ENCODE measurements around the gene ZNF48. TPM values are rescaled to one million over a fixed set of nuclear protein-coding genes. Genes with fewer than 3 reads are reported as not detected.

Gene ZNF48
- polyA plus RNA-seq, 1 donor (not counting 4 experiments of a cell fraction or from before 2014, with no cell fraction given): 4.3 TPM

DNA sequence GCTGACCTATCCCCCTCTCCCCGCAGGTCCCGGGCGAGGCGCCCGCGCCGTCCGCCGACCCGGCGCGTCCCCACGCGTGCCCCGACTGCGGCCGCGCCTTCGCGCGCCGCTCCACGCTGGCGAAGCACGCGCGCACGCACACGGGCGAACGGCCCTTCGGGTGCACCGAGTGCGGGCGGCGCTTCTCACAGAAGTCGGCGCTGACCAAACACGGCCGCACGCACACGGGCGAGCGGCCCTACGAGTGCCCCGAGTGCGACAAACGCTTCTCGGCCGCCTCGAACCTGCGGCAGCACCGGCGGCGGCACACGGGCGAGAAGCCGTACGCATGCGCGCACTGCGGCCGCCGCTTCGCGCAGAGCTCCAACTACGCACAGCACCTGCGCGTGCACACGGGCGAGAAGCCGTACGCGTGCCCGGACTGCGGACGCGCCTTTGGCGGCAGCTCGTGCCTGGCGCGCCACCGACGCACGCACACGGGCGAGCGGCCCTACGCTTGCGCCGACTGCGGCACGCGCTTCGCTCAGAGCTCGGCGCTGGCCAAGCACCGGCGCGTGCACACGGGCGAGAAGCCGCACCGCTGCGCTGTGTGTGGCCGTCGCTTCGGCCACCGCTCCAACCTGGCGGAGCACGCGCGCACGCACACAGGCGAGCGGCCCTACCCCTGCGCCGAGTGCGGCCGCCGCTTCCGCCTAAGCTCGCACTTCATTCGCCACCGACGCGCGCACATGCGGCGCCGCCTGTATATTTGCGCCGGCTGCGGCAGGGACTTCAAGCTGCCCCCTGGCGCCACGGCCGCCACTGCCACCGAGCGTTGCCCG lies 22.5 kb downstream of the ZNF48 start:
- H3K9ac ChIP-seq (ENCODE audit: control insufficient read depth, extremely low read depth, insufficient read depth, low read length): peak overlapping the region; percentile 64
- H3K4me2 ChIP-seq (ENCODE audit: control insufficient read depth, extremely low read depth, insufficient read depth, low read depth, low read length): peak overlapping the region; percentile 72
- peak overlapping the region; percentile 39 to 65 (median 64) for H3K4me3 ChIP-seq (ENCODE audit: control insufficient read depth in 2 of 3, extremely low read depth in 1 of 3, insufficient read depth in 2 of 3, low read depth in 1 of 3, low read length in 3 of 3)
- H3K9me1 ChIP-seq (ENCODE audit: control insufficient read depth, extremely low read depth, insufficient read depth, low read length): no peaks in the 10 kb centered on the region
- no peaks in the 10 kb centered on the region for H3K9me3 ChIP-seq (ENCODE audit: control insufficient read depth, low read depth, low read length)
- H3K79me2 ChIP-seq (ENCODE audit: control insufficient read depth, insufficient read depth, low read length): no peaks in the 10 kb centered on the region
- dilution Hi-C loops (cut with MboI; ENCODE audit: extremely low pct_ligation_motif_present, low sequenced_read_pairs): no loop called here
- H3K4me1 ChIP-seq (ENCODE audit: control insufficient read depth, extremely low read depth, insufficient read depth, low read length): peaks cover 14% of the 10 kb centered on the region
- H3K27ac ChIP-seq (ENCODE audit: control insufficient read depth, insufficient read depth, low read length): peak overlapping the region; percentile 63
- peak overlapping the region; percentile 78 for H2AFZ ChIP-seq (ENCODE audit: control insufficient read depth, low read length)
- no peaks in the 10 kb centered on the region for H3K27me3 ChIP-seq (ENCODE audit: control insufficient read depth, extremely low read depth, insufficient read depth, low read length)
- DNase-seq (ENCODE audit: low read depth, low spot score) (no peak), FAIRE-seq (peak; percentile 51)
- peaks cover 11 to 12% of the 10 kb centered on the region in 2 experiments for H3K36me3 ChIP-seq (ENCODE audit: control insufficient read depth in 2 of 2, extremely low read depth in 1 of 2, insufficient read depth in 2 of 2, low read length in 2 of 2)
- no peak for TF ChIP-seq EZH2 (IDR thresholded peaks at IDR 0.05; ENCODE audit: low read length)
- TF ChIP-seq, protein P1, sequence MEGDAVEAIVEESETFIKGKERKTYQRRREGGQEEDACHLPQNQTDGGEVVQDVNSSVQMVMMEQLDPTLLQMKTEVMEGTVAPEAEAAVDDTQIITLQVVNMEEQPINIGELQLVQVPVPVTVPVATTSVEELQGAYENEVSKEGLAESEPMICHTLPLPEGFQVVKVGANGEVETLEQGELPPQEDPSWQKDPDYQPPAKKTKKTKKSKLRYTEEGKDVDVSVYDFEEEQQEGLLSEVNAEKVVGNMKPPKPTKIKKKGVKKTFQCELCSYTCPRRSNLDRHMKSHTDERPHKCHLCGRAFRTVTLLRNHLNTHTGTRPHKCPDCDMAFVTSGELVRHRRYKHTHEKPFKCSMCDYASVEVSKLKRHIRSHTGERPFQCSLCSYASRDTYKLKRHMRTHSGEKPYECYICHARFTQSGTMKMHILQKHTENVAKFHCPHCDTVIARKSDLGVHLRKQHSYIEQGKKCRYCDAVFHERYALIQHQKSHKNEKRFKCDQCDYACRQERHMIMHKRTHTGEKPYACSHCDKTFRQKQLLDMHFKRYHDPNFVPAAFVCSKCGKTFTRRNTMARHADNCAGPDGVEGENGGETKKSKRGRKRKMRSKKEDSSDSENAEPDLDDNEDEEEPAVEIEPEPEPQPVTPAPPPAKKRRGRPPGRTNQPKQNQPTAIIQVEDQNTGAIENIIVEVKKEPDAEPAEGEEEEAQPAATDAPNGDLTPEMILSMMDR (optimal IDR thresholded peaks at IDR 0.05 in 1 of 3, IDR thresholded peaks at IDR 0.05 in 1 of 3, conservative IDR thresholded peaks at IDR 0.05 in 1 of 3; ENCODE audit: extremely low read depth in 1 of 3, insufficient read depth in 2 of 3, low read length in 3 of 3): no peak
- H4K20me1 ChIP-seq (ENCODE audit: control insufficient read depth, extremely low read depth, insufficient read depth, low read length): no peaks in the 10 kb centered on the region

DNA sequence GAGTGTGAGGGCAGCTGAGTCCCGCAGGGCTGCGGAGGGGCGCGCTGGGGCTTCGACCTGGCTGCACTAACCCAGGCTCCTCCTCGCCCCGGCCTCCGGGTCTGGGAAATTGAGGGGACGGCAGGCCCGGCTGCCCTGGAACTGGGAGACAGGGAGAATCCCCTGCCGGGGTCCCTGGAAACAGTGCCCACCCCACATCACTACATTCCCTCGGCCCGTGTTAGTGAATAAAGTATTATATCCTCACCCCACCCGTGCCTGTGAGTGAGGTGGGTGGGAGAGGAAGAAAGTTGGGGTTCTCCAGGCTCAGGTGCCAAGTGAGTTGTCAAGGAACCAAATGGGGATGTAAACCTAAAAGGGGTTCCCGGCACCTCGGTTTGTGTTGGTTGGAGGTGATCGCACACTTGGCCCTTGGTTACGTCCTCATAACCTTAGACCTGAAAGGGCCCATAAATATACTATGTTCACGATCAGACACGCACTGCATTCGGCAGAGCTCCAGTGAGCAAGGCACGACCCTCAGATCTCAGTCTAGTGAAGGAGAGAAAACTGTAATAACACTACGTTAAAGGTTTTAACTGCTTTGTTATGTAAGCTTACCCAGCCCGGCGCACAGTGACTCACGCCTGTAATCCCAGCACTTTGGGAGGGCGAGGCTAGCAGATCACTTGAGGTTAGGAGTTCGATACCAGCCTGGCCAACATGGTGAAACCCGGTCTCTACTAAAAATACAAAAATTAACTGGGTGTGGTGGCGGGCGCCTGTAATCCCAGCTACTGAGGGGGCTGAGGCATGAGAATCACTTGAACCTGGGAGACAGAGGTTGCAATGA lies 23.3 kb downstream of the ZNF48 start:
- H3K79me2 ChIP-seq (ENCODE audit: control insufficient read depth, insufficient read depth, low read length): no peaks in the 10 kb centered on the region
- peak overlapping the region; percentile 39 to 65 (median 64) for H3K4me3 ChIP-seq (ENCODE audit: control insufficient read depth in 2 of 3, extremely low read depth in 1 of 3, insufficient read depth in 2 of 3, low read depth in 1 of 3, low read length in 3 of 3)
- no peaks in the 10 kb centered on the region for H3K27me3 ChIP-seq (ENCODE audit: control insufficient read depth, extremely low read depth, insufficient read depth, low read length)
- peak overlapping the region; percentile 36 for H3K27ac ChIP-seq (ENCODE audit: control insufficient read depth, insufficient read depth, low read length)
- H3K36me3 ChIP-seq (ENCODE audit: control insufficient read depth in 2 of 2, extremely low read depth in 1 of 2, insufficient read depth in 2 of 2, low read length in 2 of 2): peaks cover 14 to 15% of the 10 kb centered on the region in 2 experiments
- no peaks in the 10 kb centered on the region for H4K20me1 ChIP-seq (ENCODE audit: control insufficient read depth, extremely low read depth, insufficient read depth, low read length)
- dilution Hi-C loops (cut with MboI; ENCODE audit: extremely low pct_ligation_motif_present, low sequenced_read_pairs): no loop called here
- H2AFZ ChIP-seq (ENCODE audit: control insufficient read depth, low read length): peak overlapping the region; percentile 75
- TF ChIP-seq, protein P1 (optimal IDR thresholded peaks at IDR 0.05 in 1 of 3, IDR thresholded peaks at IDR 0.05 in 1 of 3, conservative IDR thresholded peaks at IDR 0.05 in 1 of 3; ENCODE audit: extremely low read depth in 1 of 3, insufficient read depth in 2 of 3, low read length in 3 of 3): no peak
- TF ChIP-seq EZH2 (IDR thresholded peaks at IDR 0.05; ENCODE audit: low read length): no peak
- no peak for FAIRE-seq
- no peaks in the 10 kb centered on the region for H3K9me1 ChIP-seq (ENCODE audit: control insufficient read depth, extremely low read depth, insufficient read depth, low read length)
- H3K4me2 ChIP-seq (ENCODE audit: control insufficient read depth, extremely low read depth, insufficient read depth, low read depth, low read length): peak overlapping the region; percentile 72
- peak overlapping the region; percentile 64 for H3K9ac ChIP-seq (ENCODE audit: control insufficient read depth, extremely low read depth, insufficient read depth, low read length)
- H3K4me1 ChIP-seq (ENCODE audit: control insufficient read depth, extremely low read depth, insufficient read depth, low read length): peaks cover 14% of the 10 kb centered on the region
- H3K9me3 ChIP-seq (ENCODE audit: control insufficient read depth, low read depth, low read length): no peaks in the 10 kb centered on the region
- DNase-seq (ENCODE audit: low read depth, low spot score): no peak
